Activated CD8-positive, alpha-beta memory T cell treated with anti-CD3 and anti-CD28 coated beads, Interleukin-2, amount 50 U/mL, for 24 hours (primary cell): Measurements from ENCODE around the gene CDH5.
"Not testable (repeated sequence)": the region's sequence is repeated elsewhere in the genome, so short reads cannot be mapped to it uniquely, and the experiment has no call there.

ENCODE experiments used
- DNase-seq: peaks from one replicate; pipeline ENCODE4 v3.0.0-alpha.2; 2020; ENCODE audit errors: extremely low read depth

CDH5 gene

DNA sequence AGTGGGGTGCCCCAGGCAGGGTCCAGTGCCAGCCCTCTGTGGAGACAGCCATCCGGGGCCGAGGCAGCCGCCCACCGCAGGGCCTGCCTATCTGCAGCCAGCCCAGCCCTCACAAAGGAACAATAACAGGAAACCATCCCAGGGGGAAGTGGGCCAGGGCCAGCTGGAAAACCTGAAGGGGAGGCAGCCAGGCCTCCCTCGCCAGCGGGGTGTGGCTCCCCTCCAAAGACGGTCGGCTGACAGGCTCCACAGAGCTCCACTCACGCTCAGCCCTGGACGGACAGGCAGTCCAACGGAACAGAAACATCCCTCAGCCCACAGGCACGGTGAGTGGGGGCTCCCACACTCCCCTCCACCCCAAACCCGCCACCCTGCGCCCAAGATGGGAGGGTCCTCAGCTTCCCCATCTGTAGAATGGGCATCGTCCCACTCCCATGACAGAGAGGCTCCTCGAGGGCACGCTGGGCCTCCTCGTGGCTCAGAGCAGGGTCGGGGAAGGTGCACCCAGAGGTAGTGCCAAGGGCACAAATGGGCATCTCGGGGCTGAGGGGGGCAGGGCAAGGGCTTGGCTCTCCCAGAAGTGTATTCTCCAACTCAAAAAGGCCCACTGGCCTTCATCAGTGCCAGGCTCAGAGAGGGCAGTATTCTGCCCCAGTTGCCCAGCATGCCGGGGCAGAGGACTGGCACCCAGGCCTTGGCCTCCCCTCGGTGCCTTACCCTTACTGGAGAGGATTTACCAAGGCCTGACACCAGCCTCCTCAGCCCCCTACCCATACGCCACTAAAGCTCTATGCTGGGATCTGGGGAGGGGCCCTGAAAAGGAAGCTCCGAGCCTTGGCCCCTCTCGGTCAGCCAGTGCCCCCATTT lies at the start of gene CDH5:
TSS of gene CDH5 (plus strand) at position 259 of the 867 bp plus-strand sequence. CDS start 12,647 bp downstream, outside the sequence.
- no peak for DNase-seq

DNA sequence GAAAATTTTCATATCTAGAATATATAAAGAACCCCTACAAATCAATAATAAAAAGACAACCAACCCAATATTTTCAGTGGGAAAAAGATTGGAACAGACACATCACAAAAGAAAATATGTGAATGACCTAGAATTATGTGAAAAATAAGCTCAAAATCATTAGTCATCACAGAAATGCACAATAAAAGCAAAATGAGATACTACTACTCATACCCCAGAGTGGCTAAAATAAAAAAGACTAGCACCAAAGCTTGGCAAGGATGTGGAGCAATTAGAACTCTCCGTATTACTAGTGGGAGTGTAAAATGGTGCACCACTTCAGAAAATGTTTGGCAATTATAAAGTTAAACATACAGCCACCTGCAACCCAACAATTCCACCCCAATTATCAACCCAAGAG lies 48.0 kb upstream of the CDH5 start:
- no peak for DNase-seq

- no peak for DNase-seq
These were observed 45.7 kb upstream of the CDH5 start for GRCh38 chr16:66320774-66321173.

- no peak for DNase-seq
These were observed 44.3 kb upstream of the CDH5 start for GRCh38 chr16:66322174-66322573.

DNA sequence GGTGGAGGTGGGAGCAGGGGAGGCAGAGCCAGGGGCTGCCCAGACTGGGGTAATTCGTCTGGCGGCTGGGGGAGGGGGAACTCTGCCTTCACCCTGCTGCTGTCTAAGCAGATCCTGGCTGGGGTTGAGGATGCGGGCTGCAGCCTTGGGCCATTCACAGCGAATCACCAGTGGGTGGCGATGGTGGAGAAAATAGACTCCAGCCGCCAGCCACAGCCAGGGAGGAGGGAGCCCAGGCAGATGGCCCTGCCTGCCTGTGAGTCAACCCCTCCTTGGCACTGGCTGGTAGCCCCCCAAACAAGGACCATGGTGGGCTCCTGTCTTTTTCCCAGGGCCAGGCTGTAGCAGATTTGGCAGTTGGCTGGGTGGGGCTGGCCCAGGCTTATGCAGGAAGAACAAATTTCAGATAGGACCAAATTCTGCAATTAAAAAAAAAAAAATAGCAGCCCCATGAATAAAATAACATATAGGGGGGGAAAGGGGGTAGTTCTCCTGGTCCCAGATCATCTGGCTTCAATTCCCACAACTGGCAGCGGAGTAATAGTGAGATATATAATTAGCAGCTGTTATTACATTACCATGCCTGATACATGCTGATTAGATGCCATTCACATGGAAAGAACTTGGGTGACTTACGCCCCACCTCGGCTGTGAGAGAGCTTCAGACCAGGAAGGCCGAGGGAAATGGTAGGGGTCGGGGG lies 41.5 kb upstream of the CDH5 start:
- no peak for DNase-seq

GRCh38 chr16:66325717-66326376 lies 40.6 kb upstream of the CDH5 start:
- no peak for DNase-seq

- no peak for DNase-seq
These were observed 39.4 kb upstream of the CDH5 start for GRCh38 chr16:66326991-66327513.

- DNase-seq, result no peak
These were observed 38.2 kb upstream of the CDH5 start for GRCh38 chr16:66328282-66328681.

DNA sequence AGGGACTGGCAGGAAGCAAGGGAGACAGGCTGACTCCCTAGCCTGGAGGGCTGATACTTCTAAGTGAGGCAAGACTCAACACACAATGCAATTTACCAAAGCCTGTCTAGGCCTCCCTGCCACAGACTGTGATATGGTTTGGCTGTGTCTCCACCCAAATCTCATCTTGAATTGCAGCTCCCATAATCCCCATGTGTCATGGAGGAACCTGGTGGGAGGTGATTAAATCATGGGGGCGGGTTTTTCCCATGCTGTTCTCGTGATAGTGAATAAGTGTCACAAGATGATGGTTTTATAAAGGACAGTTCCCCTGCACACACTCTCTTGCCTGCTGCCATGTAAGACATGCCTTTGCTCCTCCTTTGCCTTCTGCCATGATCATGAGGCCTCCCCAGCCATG lies 35.0 kb upstream of the CDH5 start:
- DNase-seq, result not testable (repeated sequence)

DNA sequence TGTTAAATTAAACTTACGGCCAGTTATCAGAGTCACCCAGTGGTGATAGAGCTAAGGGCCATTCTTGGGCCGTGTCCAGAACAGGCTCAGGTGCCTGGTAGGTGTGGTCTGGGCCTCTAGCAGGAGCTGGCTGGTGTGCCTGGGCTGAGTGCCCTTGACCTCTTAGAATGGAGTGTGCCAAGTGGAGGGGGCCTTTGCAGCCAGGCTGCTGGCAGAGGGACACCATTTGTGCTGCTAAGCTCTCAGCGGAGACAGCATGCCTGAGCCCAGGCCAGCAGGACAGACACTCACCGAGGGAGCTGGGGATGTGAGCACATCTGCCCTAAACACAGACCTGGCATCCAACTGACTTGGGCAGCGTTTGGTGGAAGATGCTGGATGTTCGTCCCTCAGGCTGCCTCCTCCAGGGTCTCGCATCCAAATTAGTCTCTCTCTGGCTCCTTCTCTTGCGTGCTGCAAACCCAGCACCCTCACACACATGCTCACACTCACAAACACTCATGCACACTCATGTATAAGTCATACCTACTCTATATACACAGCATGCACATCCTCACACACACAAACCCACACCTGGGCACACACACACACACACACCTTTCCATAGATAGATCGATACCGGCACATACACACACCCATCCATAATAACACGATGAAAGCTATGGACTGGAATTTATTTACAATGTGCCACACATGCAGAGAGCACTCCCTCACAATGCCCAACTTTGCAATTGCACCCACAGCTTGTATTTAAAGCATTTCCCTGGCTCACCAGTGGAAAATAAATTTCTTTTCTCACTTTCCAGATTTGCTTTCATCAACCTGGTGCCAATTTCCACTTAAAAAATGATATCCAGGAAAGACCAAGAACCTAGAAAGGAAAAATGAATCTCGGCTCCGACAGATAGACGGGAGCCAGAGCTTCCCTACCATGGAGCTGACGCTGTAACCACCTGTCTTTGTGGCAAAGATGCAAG lies 33.6 kb upstream of the CDH5 start:
- DNase-seq, result no peak

DNA sequence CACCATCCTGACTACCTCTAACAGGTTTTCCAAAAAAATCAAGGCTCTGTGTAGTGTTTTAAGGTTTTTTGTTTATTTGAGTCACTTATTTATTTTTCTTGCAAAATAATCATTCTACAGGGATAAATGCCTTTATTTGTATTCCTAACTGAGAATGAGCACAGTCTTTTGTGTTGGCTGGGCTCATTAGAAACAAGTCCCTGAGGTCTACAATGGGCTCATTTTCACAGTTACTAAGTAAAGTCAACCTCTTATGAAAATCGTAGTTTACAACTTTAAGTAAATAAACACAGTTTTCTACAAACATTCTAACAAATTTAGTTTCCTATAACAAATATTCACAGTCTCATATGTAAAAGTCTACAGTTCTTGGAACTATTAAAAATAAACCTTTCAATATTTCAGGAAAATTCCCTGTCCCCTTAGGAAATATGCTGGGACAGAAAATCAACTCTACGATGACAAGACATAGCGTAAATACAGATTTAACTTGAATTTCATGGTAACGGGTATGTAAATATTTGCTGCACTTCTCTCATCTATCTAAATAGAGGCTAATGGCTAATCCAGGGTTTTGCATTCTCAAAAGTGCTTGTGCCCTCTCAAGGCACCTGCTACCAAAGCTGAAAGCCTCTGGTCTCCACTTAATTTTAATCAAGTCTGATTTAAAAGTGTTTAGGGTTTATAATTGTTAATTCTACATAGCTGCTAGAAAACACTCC lies 31.5 kb upstream of the CDH5 start:
- no peak for DNase-seq

DNA sequence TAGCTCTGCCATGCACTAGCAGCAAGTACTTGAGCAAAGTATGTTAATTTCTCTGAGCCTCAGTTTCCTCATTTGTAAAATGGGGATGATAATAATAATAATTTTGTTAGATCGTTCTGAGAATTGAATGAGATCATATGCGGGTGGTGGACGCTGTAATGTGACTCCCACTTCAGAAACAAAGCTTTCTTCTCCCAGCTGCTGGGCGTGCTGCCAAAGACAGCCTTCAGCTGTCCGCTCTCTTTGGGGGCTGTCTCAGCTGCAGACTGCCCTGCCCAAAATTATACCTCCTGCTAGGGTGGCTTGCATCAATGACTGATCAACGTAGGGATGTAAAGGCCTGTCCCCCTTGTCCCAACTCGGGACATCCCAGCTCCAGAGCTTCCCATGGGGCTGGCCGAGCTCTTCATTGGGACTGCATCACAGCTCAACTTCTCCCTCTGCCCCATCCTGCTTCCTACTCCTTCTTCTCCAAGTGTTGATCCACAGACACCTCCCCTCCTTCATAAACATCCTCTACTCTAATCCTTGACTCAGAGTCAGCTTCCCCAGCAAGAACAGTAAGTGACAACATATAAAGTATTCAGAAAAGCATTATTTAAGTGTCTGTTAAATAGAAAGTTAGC lies 30.7 kb upstream of the CDH5 start:
- DNase-seq, result no peak

DNA sequence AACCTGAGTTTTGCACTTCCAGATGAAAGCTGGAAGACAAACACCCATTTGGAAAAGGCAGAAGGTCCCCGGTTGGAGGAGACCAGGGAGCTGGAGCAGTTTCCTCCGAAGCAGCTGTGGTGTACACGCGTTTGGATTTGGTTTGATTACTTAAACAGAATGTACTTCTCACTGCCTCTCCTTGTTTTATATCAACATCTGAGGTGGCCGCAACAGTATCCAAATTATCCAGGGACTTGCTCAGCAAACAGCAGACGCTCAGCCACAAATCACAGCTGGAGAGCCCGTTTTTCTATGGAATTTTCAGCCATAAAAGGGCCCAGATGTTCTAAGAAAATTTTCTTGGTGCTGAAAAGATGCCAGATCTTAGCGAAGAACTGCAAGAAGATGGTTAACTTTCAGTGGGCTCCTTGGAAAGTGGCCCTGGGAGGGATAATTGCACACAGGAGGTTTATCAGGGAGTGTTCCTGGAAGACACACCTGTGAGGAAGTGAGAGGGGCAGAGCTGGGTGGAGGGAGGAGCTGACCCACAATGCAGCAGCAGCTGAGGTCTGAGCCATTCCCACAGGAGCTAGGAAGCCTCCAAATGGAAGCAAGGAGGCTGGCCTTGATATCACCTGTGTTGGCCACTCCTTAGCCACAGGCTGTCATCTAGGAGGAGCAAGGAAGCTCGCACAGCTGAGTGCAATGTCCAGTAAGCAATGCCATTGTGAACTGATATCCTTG lies 28.9 kb upstream of the CDH5 start:
- DNase-seq, result no peak

- no peak for DNase-seq
These were observed 24.1 kb upstream of the CDH5 start for GRCh38 chr16:66342294-66342900.

GRCh38 chr16:66344533-66345145 lies 21.9 kb upstream of the CDH5 start:
- DNase-seq, result no peak

- no peak for DNase-seq
These were observed 20.3 kb upstream of the CDH5 start for GRCh38 chr16:66346221-66346620.

DNA sequence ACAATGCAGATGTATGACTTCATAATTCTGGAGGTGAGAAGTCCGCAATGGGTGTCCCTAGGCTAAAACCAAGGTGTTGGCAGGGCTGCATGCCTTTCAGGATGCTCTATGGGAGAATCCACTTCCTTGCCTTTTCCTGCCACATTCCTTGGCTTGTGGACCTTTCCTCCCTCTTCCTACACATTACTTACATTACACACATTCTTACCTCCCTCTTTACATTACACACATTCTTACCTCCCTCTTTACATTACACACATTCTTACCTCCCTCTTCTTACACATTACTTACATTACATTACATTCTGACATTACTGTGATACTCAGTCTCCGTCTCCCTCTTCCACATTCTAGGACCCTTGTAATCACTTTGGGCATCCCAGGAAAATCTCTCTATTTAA lies 14.2 kb upstream of the CDH5 start:
- no peak for DNase-seq

DNA sequence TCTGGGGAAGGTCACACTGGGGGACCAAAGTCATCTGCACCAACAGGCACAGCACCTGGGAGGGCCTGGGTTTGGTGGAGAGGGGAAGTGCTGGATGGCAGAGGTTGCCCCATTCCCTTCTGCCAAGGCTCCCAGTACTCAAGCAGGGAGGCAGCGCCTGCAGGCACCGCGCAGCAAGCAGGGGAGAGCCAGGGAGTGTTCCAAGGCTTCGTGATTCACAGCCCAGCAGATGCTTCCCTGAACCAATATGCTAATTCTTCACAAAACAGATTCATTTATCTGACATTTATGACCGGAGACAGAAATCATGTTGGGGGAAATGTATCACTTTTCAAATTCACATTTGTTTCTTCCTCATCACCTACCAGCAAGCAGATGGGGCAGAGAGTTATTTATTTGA lies 13.4 kb upstream of the CDH5 start:
- no peak for DNase-seq
